Adrenal gland (tissue), 5 donors: ENCODE measurements around the gene ZDHHC14.

Experiments used
- POLR2A ChIP-seq, 2 donors: fragments of 450-650 bp; IDR thresholded peaks; one replicate each; pipeline ENCODE4 v1.6.1; 2017; ENCODE audit warnings: antibody characterized with exemption in 2 of 2, mild to moderate bottlenecking in 2 of 2, moderate library complexity in 1 of 2
- TF ChIP-seq, protein P1 (sequence below), 6 experiments: fragments of 450-650 bp in 4 of 6; fragments of 200-600 bp in 2 of 6; sonication (generic) in 1 of 6; IDR thresholded peaks; 1 replicate in 5 of 6; 2 replicates in 1 of 6; pipeline versions ENCODE4 v1.5.1 to v1.8.0; 2016 to 2021; ENCODE audit warnings: antibody characterized with exemption in 6 of 6, mild to moderate bottlenecking in 2 of 6, moderate library complexity in 1 of 6
- donor health status: DM: no; HTN: no; CAD: no.

DNA sequence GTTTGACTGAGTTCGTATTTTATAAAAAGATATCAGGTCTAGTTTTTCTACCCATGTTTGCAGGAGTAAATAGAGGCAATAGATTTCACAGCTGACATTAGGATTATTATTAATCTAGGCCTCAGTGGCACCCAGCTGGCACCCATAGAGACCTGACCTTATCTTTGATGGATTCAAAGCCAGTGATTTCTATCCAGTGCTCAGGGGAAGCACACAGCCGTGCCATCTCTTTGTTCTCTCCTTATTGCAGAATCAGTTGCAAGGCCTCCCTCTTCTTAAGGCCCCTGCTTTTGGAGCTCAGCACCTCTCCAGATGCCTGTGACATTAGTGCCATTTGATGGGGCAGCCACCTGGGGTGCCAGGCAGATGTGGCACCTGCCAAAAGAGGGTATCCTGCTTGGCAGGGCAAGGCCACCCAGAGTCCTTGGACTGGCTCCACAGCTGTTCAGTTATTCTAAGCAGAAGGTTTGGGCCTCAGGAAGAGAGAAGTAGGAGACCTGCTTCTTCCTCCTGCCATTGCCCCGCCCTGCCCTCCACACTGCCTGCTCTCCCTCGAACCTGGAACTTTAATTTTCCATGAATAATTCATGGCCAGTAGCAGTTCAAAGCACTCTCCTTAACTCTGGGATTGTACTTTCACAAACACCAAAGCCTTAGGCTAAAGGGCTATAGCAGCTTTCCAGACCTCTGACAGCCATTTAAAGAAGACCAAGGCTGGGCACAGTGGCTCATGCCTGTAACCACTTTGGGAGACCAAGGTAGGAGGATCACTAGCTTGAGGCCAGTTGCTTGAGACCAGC is 206.3 kb downstream of the ZDHHC14 start:
- TF ChIP-seq POLR2A (IDR thresholded peaks at IDR 0.05): no peak
- TF ChIP-seq, protein P1, sequence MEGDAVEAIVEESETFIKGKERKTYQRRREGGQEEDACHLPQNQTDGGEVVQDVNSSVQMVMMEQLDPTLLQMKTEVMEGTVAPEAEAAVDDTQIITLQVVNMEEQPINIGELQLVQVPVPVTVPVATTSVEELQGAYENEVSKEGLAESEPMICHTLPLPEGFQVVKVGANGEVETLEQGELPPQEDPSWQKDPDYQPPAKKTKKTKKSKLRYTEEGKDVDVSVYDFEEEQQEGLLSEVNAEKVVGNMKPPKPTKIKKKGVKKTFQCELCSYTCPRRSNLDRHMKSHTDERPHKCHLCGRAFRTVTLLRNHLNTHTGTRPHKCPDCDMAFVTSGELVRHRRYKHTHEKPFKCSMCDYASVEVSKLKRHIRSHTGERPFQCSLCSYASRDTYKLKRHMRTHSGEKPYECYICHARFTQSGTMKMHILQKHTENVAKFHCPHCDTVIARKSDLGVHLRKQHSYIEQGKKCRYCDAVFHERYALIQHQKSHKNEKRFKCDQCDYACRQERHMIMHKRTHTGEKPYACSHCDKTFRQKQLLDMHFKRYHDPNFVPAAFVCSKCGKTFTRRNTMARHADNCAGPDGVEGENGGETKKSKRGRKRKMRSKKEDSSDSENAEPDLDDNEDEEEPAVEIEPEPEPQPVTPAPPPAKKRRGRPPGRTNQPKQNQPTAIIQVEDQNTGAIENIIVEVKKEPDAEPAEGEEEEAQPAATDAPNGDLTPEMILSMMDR (IDR thresholded peaks at IDR 0.05): no peak
